Amygdala (tissue), 56 donors: ENCODE measurements around the gene HELQ.
"Not testable (repeated sequence)": the region's sequence is repeated elsewhere in the genome, so short reads cannot be mapped to it uniquely, and the experiment has no call there.

ENCODE experiments used
- DNase-seq, 56 donors: peaks; one replicate each; lab custom pipeline; 2025; lab: John Stamatoyannopoulos, UW

The HELQ gene, protein sequence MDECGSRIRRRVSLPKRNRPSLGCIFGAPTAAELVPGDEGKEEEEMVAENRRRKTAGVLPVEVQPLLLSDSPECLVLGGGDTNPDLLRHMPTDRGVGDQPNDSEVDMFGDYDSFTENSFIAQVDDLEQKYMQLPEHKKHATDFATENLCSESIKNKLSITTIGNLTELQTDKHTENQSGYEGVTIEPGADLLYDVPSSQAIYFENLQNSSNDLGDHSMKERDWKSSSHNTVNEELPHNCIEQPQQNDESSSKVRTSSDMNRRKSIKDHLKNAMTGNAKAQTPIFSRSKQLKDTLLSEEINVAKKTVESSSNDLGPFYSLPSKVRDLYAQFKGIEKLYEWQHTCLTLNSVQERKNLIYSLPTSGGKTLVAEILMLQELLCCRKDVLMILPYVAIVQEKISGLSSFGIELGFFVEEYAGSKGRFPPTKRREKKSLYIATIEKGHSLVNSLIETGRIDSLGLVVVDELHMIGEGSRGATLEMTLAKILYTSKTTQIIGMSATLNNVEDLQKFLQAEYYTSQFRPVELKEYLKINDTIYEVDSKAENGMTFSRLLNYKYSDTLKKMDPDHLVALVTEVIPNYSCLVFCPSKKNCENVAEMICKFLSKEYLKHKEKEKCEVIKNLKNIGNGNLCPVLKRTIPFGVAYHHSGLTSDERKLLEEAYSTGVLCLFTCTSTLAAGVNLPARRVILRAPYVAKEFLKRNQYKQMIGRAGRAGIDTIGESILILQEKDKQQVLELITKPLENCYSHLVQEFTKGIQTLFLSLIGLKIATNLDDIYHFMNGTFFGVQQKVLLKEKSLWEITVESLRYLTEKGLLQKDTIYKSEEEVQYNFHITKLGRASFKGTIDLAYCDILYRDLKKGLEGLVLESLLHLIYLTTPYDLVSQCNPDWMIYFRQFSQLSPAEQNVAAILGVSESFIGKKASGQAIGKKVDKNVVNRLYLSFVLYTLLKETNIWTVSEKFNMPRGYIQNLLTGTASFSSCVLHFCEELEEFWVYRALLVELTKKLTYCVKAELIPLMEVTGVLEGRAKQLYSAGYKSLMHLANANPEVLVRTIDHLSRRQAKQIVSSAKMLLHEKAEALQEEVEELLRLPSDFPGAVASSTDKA

DNA sequence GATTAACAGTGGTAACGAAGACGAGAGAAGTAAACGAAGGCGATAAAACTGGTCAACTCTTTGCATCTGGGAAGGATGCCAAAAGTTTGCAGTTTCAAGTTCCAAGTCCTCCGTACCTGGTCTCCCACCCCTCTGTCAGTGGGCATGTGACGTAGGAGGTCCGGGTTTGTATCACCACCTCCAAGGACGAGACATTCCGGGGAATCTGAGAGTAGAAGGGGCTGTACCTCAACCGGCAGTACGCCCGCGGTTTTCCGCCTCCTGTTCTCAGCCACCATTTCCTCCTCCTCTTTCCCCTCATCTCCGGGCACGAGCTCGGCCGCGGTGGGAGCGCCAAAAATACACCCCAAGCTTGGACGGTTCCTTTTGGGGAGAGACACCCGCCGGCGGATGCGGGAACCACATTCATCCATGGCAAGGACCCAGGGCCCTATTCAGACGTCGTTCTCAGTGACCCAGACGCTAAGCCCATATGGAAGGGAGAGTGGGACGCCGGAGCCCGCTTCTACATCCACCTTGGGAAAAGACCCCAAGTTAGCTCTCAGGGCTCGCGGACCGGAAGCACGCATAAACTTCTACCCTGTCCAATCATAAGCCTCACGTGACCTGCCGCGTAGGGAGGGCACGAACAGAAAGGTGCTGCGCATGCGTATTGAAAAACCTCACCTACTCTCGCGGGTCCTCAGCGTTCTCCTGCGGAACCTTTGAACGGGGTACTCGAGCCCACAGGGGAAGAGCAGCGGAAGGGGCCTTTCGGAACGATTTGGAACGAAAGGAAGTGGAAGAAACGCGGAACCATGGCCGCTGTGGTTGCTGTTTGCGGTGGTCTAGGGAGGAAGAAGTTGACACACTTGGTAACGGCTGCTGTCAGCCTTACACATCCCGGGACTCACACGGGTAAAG, at the start of gene HELQ, which contains the start of gene MRPS18C:
TSS of gene HELQ (minus strand) at position 543 of the 903 bp plus-strand sequence. CDS start at position 413, 130 bp downstream.
TSS of gene MRPS18C (plus strand) at position 778 of the 903 bp plus-strand sequence. CDS start at position 798, 20 bp downstream.
- peak; percentile 64 to 98 (median 92) for DNase-seq

DNA sequence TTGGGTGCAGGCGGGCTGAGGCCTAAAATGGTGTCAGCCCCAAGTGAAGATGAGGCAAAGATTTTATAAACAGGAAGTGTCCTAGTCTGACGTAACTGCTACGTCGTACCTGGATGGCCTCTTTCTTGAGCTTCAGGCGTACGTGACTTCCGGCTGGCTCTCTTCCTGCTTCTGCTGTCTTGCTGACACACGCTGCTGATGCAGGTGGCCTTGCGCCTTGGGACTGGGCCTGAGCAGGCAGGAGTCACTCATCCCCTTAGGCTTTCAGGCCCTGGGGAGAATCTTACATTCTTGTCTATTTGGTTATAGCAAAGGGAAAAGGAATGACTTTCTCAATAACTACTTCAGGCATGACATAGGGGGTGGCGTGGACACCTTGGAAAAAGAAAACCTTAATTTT, 49.4 kb upstream of the HELQ start:
- no peak for DNase-seq

DNA sequence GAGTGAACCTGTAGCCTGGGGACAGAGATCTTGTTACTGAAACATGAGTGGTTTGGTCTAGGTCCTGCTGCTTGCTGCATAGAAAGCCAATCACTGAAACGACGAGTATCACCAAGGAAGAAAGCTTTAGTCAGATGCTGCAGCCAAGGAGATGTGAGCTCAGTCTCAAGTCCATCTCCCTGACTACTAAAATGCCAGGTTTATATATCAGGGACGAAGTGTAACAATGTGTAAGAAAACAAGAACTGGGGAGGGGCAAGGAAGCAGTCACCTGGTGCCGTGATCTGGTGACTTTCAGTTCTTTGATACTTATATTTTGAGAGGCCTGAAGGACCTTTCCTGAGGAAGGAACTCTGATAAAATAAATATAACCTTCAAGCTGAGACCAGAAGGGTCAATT, 48.9 kb upstream of the HELQ start:
- DNase-seq: no peak

DNA sequence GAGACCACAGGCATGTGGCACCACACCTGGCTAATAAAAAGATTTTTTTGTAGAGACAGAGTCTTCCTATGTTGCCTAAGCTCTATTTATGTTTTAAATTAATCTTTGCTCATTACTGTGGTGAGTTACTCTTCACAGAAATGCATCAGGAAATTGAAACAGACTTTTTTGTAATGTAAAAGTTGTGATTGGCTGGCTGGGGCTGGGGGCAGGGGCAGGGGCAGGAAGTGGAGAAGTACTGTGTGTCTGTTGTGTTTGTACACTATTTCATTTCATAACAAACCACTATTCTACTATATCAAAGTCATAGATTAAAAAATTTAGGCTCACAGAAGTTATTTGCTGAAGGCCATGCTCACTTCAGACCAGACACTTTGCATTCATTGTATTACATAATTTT, 48.4 kb upstream of the HELQ start:
- no peak for DNase-seq

DNA sequence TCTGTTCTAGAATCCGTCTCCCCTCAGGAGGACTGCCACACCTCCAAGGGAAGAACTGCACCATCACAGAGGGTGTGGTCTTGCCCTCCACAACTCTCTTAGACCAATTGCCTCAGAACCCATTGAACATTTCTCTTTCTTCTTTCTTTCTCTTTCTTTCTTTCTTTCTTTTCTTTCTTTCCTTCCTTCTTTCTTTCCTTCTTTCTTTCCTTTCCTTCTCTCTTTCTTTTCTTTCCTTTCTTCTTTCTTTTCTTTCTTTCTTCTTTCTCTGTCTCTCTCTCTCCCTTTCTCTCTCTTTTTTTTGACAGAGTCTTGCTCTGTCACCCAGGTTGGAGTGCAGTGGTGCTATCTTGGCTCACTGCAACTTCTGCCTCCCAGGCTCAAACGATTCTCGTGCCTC, 46.0 kb upstream of the HELQ start:
- DNase-seq: not testable (repeated sequence)

DNA sequence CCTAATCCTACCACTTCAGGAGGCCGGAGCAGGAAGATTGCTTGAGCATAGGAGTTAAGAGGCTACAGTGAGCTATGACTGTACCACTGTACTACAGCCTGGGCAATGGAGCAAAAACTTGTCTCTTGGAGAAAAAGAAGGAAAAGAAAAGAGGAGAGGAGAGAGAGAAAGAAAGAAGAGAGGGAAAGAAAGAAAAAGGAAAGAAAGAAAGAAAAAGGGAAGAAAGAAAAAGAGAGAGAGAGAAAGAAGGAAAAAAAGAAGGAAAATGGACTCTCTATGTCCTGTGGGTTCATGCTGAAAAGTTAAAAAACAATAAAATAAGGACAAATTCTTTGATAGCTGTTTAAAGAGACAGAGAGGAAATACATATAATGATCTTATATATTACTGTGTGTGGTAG, 42.6 kb upstream of the HELQ start:
- DNase-seq: no peak

DNA sequence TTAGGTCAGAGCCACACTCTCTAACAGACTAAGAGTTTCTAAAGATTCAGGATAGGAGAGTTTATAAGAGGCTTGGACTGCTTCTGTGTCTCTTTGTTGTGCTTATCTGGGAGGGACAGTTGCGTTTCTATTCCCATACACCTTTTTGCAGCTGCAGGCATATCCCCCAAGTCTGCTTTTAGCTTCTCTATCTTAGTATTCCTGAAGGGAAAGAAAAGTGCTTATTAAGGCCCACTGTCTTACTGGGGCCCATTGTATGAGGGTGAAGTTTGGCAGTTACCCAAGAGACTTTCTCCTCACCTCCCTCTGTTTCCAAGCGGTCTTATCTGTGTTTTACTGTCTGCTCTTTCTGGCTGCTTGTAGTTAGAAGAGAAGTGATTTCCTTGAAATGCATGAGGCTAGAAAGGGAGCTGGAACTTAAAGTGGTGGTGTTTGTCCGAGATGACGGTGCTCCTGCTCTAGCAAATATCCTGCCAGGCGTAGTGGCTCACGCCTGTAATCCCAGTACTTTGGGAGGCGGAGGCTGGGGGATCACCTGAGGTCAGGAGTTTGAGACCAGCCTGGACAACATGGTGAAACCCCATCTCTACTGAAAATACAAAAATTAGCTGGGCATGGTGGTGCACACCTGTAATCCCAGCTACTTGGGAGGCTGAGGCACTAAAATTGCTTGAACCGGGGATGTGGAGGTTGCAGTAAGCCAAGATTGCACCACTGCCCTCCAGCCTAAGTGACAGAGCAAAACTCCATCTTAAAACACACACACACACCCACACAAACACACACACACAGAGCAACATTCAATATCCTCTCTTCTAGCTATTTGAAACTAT, 40.7 kb upstream of the HELQ start:
- not testable (repeated sequence) for DNase-seq

DNA sequence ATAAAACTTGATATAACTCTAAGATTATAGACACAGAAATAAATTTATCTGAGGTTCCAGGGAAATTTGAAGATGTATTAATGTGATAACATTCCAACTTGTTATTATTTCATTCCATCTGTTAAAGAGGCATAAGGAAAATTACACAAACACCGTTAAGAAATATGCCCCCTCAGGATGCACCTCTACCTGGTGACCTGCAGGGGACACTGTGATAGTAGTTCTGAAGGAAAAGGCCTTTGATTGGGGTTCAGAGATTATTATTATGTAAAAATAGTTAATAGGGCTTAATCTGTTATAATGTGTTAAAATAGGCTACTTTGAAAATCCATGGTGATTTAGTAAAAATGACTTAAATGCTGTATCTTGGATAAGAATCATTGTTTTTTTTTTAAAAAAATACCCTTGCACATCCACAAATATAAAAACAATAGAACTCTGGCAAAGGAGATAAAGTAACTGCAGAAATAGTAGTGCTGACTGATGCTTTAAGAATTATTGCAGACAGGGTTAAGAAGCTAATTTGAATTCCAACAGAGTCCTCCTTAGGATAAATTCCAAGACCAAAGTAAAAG, 35.3 kb upstream of the HELQ start:
- DNase-seq: no peak

DNA sequence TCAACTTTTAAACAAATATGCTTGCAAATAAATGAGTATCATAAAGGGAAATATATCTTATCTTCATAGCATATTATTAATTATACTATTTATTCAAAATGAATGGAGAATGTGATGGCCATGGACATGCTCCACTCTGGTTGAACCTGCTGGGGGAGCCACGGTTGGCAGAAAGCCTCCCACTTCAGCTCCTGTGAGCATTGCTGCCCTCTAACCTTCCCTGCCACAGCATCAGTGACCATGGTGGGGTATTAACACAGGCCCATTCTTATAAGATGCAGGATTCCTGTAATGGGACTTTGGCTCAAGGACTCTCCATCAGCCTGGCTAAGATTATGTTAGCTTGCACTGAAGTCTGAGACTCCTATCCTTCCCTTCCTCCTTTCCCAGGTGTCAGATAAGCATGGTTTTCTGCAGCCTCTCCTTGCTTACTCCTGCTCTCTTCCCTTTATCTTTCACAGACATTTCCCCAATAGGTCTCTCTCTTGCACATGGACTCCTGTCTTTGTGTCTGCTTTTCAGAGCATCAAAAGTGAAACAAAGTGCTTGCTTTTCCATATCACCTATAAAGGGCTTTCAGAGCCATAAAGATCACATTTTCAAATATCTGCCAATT, 34.2 kb upstream of the HELQ start:
- DNase-seq: no peak

DNA sequence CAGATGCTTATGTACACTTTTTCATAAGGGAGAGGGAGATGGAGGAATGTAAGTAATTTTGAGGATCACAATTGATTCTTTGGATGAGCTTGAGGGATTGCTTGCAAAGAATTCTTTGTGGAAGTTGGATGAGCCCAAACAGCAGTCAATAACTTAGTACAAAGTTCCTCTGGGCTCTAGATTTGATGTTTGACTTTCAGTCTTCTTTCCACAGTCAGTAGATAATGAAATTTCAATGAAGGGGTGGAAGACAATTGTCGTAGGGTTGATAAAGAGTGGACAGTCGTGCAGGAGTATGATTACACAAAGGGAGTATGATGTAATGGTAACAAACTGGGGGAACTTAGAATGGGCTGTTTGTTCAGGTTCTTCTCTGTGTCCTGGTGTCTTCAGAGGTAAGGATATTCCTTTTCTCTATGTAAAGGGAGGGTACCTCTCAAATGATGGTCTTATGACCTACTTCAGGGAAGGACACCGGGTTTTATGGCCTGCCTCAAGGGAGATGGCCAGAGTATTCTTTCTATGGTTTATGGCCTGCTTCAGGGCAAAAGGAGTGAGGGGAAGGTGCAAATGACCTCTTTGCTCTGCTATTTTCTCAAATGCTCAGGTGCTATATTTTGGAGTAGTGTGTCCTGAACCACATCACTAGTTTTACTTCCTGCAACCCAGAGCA, 31.0 kb upstream of the HELQ start:
- DNase-seq: no peak

DNA sequence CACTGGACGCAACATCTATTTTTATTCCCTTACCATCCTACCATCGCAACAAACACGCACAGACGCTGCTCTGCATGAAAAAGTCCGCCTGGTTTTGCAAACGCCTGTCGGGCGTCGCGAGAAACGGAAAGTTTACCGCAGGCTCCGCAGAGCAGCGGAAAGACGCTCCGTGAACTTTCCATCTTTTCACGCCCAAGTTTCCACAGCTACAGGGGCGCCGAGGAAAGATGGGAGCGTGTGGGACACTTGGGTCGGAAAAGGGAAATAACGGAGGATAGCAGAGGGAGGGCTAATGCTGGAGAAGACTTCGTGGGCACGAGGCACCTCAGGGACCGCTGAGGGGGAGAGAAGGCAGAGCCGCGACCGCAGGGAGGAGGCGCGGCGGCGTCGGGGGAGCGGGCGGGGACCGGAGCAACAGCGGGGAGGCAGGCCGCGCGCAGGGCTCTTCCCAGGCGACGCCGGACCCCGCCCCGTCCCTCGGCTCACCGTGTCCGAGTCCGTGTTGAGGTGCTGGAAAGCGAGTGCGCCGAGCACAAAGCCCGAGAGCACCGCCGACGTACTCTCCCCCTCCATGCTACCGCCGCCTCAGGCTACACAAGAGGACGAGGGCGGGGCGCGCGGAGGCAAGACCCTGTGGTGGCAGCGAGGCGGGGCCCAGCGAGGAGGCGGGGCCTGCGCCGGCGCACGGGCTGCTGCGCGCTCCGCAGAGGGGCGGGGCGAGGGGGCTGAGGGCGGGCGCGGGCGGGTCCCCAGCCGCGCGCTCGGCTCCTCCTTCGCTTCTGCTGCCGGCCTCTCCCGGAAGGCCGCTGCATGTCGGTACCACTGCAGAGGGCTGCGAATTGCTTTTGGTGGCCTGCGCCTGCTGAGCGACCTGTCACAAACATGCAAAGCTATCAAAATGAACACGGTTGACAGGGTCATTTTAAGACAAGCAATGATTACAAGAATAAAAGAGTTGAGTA, 29.2 kb upstream of the HELQ start, which contains the start of gene ABRAXAS1:
TSS of gene ABRAXAS1 (minus strand) at position 601 of the 962 bp plus-strand sequence. CDS start at position 573, 28 bp downstream.
- DNase-seq: peak; percentile 62 to 96 (median 88)

DNA sequence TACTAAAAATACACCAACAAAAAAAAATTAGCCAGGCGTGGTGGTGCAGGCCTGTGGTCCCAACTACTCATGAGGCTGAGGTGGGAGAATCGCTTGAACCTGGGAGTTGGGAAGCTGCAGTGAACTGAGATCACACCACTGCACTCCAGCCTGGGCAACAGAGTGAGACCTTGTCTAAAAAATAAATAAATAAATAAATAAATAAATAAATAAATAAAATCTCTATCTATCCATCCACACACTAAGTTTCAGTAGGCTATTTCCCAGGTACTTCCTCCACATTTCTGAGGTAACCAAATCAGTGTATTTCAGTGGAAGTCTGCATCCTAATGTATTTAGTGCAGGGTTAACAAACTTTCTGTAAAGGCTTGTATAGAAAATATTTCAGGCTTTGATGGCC, 18.3 kb upstream of the HELQ start:
- no peak for DNase-seq

DNA sequence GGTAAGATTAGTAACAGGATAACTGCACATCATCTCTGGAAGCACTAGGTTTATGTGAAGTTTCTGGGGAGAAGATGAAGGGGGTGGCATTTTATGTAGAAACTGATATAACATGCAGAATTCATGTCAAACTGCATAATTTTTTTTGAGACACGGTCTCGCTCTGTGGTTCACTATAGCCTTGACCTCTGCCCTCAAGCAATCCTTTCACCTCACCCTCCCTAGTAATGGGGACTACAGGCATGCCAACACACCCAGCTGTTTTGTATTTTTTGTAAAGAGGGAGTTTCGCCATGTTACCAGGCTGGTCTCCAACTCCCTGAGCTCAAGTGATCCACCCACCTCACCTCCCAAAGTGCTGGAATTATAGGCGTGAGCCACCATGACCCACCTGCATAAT, 17.8 kb upstream of the HELQ start:
- no peak for DNase-seq

DNA sequence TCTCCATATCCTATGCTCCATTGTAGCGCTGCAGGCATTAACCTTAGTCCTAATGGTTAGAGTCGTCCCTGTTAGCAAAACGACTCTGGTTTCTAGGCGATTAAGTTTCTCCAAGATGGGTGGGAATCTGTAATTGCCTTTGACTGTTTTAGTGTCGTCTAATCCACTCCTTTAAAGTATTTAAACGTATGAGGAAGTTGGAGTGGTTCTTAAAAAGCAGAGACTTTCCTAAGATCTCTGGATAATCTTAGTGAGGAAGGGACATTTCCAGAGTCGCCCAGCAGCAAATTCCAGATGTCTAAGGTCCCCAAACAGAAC, 520 bp upstream of the HELQ start:
- no peak for DNase-seq

DNA sequence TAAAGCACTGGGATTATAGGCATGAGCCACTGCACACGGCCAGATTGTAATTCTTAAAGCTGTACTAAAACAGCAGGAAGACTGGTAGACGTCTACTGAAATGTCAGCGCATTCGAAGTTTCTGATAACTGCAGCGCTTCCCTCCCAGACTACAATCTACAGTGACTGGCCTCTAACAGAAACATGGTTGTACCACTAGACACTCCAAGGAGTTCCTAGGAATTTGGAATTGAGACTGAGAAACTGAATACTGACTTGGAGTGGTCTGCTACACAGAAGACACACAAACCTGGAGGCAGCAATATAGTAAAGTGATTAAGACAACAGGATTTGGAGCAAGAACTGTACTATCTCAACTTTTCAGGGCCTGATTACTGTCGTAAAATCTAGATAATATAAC, 937 bp downstream of the HELQ start:
- DNase-seq: no peak

DNA sequence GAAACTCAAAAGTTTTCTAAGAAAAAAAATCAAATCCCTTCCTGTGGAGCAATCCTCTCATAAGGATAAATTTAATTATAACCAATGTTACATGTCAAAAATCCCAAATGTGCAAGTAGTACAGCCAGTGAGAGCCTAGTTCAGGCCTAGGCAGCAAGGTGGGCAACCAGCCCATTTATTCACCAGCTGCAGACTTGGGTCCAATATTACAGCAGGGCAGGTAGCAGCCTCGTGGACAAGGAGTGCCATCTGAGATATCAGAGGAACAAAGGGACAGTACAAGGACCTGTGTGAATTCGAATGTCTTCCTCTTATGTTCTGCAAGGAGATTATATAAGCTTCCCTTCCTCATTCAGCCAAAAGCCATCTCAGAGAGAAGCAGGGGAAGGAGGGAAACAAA, 6.6 kb downstream of the HELQ start:
- peak in 1 of 56 donors; percentile 12 for DNase-seq
